HEK293 (cell line): ENCODE data around the gene HABP4.

Source experiments
- CTCF ChIA-PET: fragments of 350-600 bp; formaldehyde crosslinking; extraction: SDS; loops from one replicate; lab custom pipeline; 2021; ENCODE audit warnings: antibody characterized with exemption; lab: Yijun Ruan, JAX
- POLR2A ChIA-PET: fragments of 300-600 bp; formaldehyde crosslinking; extraction: SDS; loops from one replicate; lab custom pipeline; 2020; ENCODE audit warnings: antibody characterized with exemption, inconsistent platforms; lab: Yijun Ruan, JAX
- H3K27ac ChIP-seq: fragments of 200-500 bp; sonication (Bioruptor generic); 2 replicates; pipeline ENCODE4 v1.5.1; 2014; ENCODE audit warnings: low read depth, low read length, control low read depth, inconsistent platforms; ENCODE audit errors: extremely low read depth
- H3K36me3 ChIP-seq, 2 experiments: fragments of 200-500 bp in 1 of 2; sonication (Bioruptor generic) in 1 of 2; 1 replicate in 1 of 2; 2 replicates in 1 of 2; pipeline ENCODE4 v1.5.1; 2014 to 2017; ENCODE audit warnings: inconsistent platforms in 2 of 2, low read length in 2 of 2; ENCODE audit not compliant: control insufficient read depth in 2 of 2, insufficient read depth in 1 of 2
- H3K4me1 ChIP-seq: fragments of 200-500 bp; sonication (Bioruptor generic); 2 replicates; pipeline ENCODE4 v1.5.1; 2014; ENCODE audit warnings: mild to moderate bottlenecking, low read length, inconsistent platforms; ENCODE audit not compliant: control insufficient read depth, insufficient read depth
- H3K4me3 ChIP-seq: 2 replicates; pipeline ENCODE4 v1.5.1; 2011; ENCODE audit warnings: low read depth, mild to moderate bottlenecking, control low read depth, low read length, moderate library complexity
- H3K9me3 ChIP-seq: fragments of 200-500 bp; sonication (Bioruptor generic); 2 replicates; pipeline ENCODE4 v1.5.1; 2014; ENCODE audit warnings: low read depth, low read length, inconsistent platforms; ENCODE audit not compliant: control insufficient read depth, insufficient read depth
- KLF7 ChIP-seq: fragments of 450-650 bp; formaldehyde crosslinking; IDR thresholded peaks from 2 replicates; pipeline ENCODE4 v1.5.1; 2016; ENCODE audit warnings: missing biosample characterization, missing genetic modification characterization, borderline replicate concordance
- KLF8 ChIP-seq: fragments of 450-650 bp; formaldehyde crosslinking; IDR thresholded peaks from 2 replicates; pipeline ENCODE4 v1.5.1; 2016; ENCODE audit warnings: missing biosample characterization, missing genetic modification characterization
- PRDM10 ChIP-seq: fragments of 450-650 bp; formaldehyde crosslinking; IDR thresholded peaks from 2 replicates; pipeline ENCODE4 v1.5.1; 2016; ENCODE audit warnings: missing biosample characterization, missing genetic modification characterization
- REST ChIP-seq: fragments of 450-650 bp; formaldehyde crosslinking; IDR thresholded peaks from 2 replicates; pipeline ENCODE4 v1.5.1; 2016; ENCODE audit warnings: missing biosample characterization, missing genetic modification characterization
- ZBTB11 ChIP-seq: fragments of 450-650 bp; formaldehyde crosslinking; conservative IDR thresholded peaks from 2 replicates; pipeline ENCODE4 v1.5.1; 2016; ENCODE audit warnings: low read depth, missing biosample characterization, missing genetic modification characterization
- ZBTB8A ChIP-seq: fragments of 450-650 bp; formaldehyde crosslinking; IDR thresholded peaks from 2 replicates; pipeline ENCODE4 v1.5.1; 2016; ENCODE audit warnings: missing biosample characterization, missing genetic modification characterization
- ZFHX2 ChIP-seq: fragments of 450-650 bp; formaldehyde crosslinking; conservative IDR thresholded peaks from 2 replicates; pipeline ENCODE4 v1.5.1; 2016; ENCODE audit warnings: missing biosample characterization, missing genetic modification characterization
- ZNF133 ChIP-seq: fragments of 450-650 bp; formaldehyde crosslinking; IDR thresholded peaks from 2 replicates; pipeline ENCODE4 v1.5.1; 2016; ENCODE audit warnings: missing biosample characterization, missing genetic modification characterization
- ZNF26 ChIP-seq: fragments of 450-650 bp; formaldehyde crosslinking; IDR thresholded peaks from 2 replicates; pipeline ENCODE4 v1.5.1; 2016; ENCODE audit warnings: missing biosample characterization, missing genetic modification characterization
- ZNF362 ChIP-seq: fragments of 450-650 bp; formaldehyde crosslinking; IDR thresholded peaks from 2 replicates; pipeline ENCODE4 v1.5.1; 2016; ENCODE audit warnings: missing biosample characterization, missing genetic modification characterization
- ZNF404 ChIP-seq: fragments of 450-650 bp; formaldehyde crosslinking; IDR thresholded peaks from 2 replicates; pipeline ENCODE4 v1.5.1; 2017; ENCODE audit warnings: missing biosample characterization, missing genetic modification characterization
- ZNF433 ChIP-seq: fragments of 450-650 bp; formaldehyde crosslinking; IDR thresholded peaks from 2 replicates; pipeline ENCODE4 v1.5.1; 2016; ENCODE audit warnings: missing biosample characterization, missing genetic modification characterization, low read depth
- ZNF473 ChIP-seq: fragments of 450-650 bp; formaldehyde crosslinking; IDR thresholded peaks from 2 replicates; pipeline ENCODE4 v1.5.1; 2017; ENCODE audit warnings: missing biosample characterization, missing genetic modification characterization
- ZNF548 ChIP-seq: fragments of 450-650 bp; formaldehyde crosslinking; IDR thresholded peaks from 2 replicates; pipeline ENCODE4 v1.5.1; 2016; ENCODE audit warnings: missing biosample characterization, missing genetic modification characterization
- ZNF580 ChIP-seq: fragments of 450-650 bp; formaldehyde crosslinking; IDR thresholded peaks from 2 replicates; pipeline ENCODE4 v1.5.1; 2016; ENCODE audit warnings: missing biosample characterization, missing genetic modification characterization
- ZNF701 ChIP-seq: fragments of 450-650 bp; formaldehyde crosslinking; IDR thresholded peaks from 2 replicates; pipeline ENCODE4 v1.5.1; 2016; ENCODE audit warnings: missing biosample characterization, missing genetic modification characterization
- ZNF792 ChIP-seq: fragments of 450-650 bp; formaldehyde crosslinking; IDR thresholded peaks from 2 replicates; pipeline ENCODE4 v1.5.1; 2016; ENCODE audit warnings: missing biosample characterization, missing genetic modification characterization

Gene HABP4

GRCh38 chr9:96420468-96421219 lies 29.3 kb upstream of the HABP4 start (continued):
- no peak for TF ChIP-seq ZNF362
- TF ChIP-seq ZNF548 (tag by site-specific recombination): no peak
- TF ChIP-seq, all 188 proteins: peak for 16

GRCh38 chr9:96423322-96423984 lies 26.5 kb upstream of the HABP4 start:
- no peaks in the 10 kb centered on the region for H3K36me3 ChIP-seq
- ChIA-PET CTCF (interaction anchor here (0.6 kb wide), 1 partner anchor 243 kb away, joined by 3 read pairs; no protein-coding TSS in a partner anchor), POLR2A (no interaction called here)
- H3K4me3 ChIP-seq: no peak overlapping the region
- no peak overlapping the region for H3K27ac ChIP-seq
- TF ChIP-seq ZNF404 (no peak), PRDM10 (tag by site-specific recombination) (peak; percentile 87), ZFHX2 (tag by site-specific recombination) (peak; percentile 30), ZBTB8A (tag by site-specific recombination) (peak; percentile 43; the same call in 1 of the 2 replicates)
- no peaks in the 10 kb centered on the region for H3K9me3 ChIP-seq
- peaks cover 5% of the 10 kb centered on the region; the same call in 1 of the 2 replicates for H3K4me1 ChIP-seq

- ChIA-PET CTCF (no interaction called here), POLR2A (no interaction called here)
- Histone ChIP-seq H3K4me3 (no peak overlapping the region), H3K36me3 (no peaks in the 10 kb centered on the region), H3K4me1 (peaks cover 5% of the 10 kb centered on the region; the same call in 1 of the 2 replicates), H3K9me3 (no peaks in the 10 kb centered on the region), H3K27ac (no peak overlapping the region)
- no peak for TF ChIP-seq ZBTB11
- TF ChIP-seq ZNF133: no peak
- no peak for TF ChIP-seq ZNF26 (tag by site-specific recombination)
- TF ChIP-seq ZNF580 (tag by site-specific recombination): no peak
- no peak for TF ChIP-seq ZNF433 (tag by site-specific recombination)
- no peak for TF ChIP-seq ZNF701 (tag by site-specific recombination)
- no peak for TF ChIP-seq REST (tag by site-specific recombination)
- no peak for TF ChIP-seq KLF7 (tag by site-specific recombination)
- TF ChIP-seq ZNF473: no peak
- no peak for TF ChIP-seq ZNF792 (tag by site-specific recombination)
- TF ChIP-seq KLF8 (tag by site-specific recombination): no peak
Measured at GRCh38 chr9:96423985-96424336, 26.0 kb upstream of the HABP4 start.
